Thyroid gland (tissue), 4 donors: ENCODE results near the gene C10orf71.

ENCODE experiments used
- POLR2A ChIP-seq, 2 donors: fragments of 450-650 bp; IDR thresholded peaks; one replicate each; pipeline ENCODE4 v1.6.1; 2017; ENCODE audit warnings: antibody characterized with exemption in 2 of 2, mild to moderate bottlenecking in 2 of 2, moderate library complexity in 1 of 2
- TF ChIP-seq, protein P1 (sequence below), 6 experiments: fragments of 200-600 bp in 3 of 6; fragments of 450-650 bp in 3 of 6; sonication (generic) in 3 of 6; IDR thresholded peaks; one replicate each; pipeline ENCODE4 v1.5.1; 2016 to 2019; ENCODE audit warnings: antibody characterized with exemption in 6 of 6, mild to moderate bottlenecking in 2 of 6, inconsistent platforms in 1 of 6, moderate library complexity in 1 of 6

DNA sequence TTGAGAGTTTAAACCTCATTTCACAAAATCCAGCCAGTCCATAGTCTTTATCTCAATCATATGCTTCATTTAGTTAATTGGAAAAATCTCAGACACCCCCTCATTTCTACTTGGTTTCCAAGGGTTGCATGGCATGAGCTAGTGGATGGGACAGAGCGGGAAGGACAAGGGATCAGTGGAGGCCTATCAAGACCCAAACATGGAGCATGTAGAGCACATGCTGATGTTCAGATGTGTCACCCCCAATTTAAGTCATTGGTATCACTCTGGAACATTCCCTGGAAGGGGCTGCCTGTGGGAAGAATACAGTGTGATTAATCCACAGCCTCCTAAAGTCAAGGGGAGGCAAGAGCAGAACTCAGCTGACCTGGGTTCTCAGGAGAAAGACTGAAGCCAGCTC, 2.3 kb downstream of the C10orf71 start:
- no peak for TF ChIP-seq POLR2A (IDR thresholded peaks at IDR 0.05)
- TF ChIP-seq, protein P1, sequence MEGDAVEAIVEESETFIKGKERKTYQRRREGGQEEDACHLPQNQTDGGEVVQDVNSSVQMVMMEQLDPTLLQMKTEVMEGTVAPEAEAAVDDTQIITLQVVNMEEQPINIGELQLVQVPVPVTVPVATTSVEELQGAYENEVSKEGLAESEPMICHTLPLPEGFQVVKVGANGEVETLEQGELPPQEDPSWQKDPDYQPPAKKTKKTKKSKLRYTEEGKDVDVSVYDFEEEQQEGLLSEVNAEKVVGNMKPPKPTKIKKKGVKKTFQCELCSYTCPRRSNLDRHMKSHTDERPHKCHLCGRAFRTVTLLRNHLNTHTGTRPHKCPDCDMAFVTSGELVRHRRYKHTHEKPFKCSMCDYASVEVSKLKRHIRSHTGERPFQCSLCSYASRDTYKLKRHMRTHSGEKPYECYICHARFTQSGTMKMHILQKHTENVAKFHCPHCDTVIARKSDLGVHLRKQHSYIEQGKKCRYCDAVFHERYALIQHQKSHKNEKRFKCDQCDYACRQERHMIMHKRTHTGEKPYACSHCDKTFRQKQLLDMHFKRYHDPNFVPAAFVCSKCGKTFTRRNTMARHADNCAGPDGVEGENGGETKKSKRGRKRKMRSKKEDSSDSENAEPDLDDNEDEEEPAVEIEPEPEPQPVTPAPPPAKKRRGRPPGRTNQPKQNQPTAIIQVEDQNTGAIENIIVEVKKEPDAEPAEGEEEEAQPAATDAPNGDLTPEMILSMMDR (IDR thresholded peaks at IDR 0.05): no peak
